GM12878 (cell line): ENCODE results near the gene ATP1A1.

Experiments used
- EZH2 ChIP-seq: IDR thresholded peaks from 2 replicates; pipeline ENCODE4 v1.6.1; 2012; ENCODE audit warnings: low read depth, mild to moderate bottlenecking, control low read depth, inconsistent platforms, low read length, borderline replicate concordance; ENCODE audit not compliant: control insufficient read depth
- GABPA ChIP-seq: IDR thresholded peaks from 2 replicates; pipeline ENCODE4 v1.6.1; 2014; ENCODE audit warnings: antibody characterized with exemption, low read depth, mild to moderate bottlenecking, inconsistent platforms
- JUND ChIP-seq: IDR thresholded peaks from 2 replicates; pipeline ENCODE4 v1.6.1; 2012; ENCODE audit warnings: low read depth, mild to moderate bottlenecking, low read length, improper control_type of control experiment, moderate library complexity
- POLR2A ChIP-seq: IDR thresholded peaks from 2 replicates; pipeline ENCODE4 v1.6.1; 2011; ENCODE audit warnings: low read depth, mild to moderate bottlenecking, low read length
- SMC3 ChIP-seq: IDR thresholded peaks from 2 replicates; pipeline ENCODE4 v1.6.1; 2011; ENCODE audit warnings: low read length, improper control_type of control experiment, borderline replicate concordance
- SP1 ChIP-seq: IDR thresholded peaks from one replicate; pipeline ENCODE4 v1.6.1; 2011; ENCODE audit warnings: low read depth, low read length
- TF ChIP-seq, protein P1 (sequence below), 3 experiments: IDR thresholded peaks in 2 of 3; conservative IDR thresholded peaks in 1 of 3; 2 replicates each; pipeline ENCODE4 v1.5.1; 2011; ENCODE audit warnings: low read depth in 3 of 3, low read length in 3 of 3, mild to moderate bottlenecking in 3 of 3, control low read depth in 2 of 3, moderate library complexity in 2 of 3, inconsistent platforms in 1 of 3, mixed read lengths in 1 of 3; ENCODE audit not compliant: control insufficient read depth in 2 of 3, insufficient read depth in 1 of 3; ENCODE audit errors: extremely low read depth in 1 of 3
- TF ChIP-seq, protein P2 (sequence below): fragments of 450-650 bp; IDR thresholded peaks from 2 replicates; pipeline ENCODE4 v1.6.1; 2017; ENCODE audit warnings: mild to moderate bottlenecking, moderate library complexity

DNA sequence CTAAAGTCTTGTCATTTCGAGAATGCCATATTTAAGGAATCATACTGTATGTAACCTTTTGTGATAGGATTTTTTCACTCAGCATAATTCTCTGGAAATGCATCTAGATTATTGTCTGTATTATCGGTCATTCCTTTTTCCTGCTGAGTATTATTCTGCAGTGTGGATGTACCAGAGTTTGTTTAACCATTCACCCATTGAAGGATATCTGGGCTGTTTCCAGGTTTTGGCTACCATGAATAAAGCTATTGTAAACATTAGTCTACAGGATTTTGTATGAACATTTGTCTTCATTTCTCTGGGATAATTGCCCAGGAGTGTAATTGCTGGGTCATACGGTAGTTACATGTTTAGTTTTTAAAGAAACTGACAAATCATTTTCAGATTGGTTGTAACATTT is 61.8 kb downstream of the ATP1A1 start:
- TF ChIP-seq, protein P1, sequence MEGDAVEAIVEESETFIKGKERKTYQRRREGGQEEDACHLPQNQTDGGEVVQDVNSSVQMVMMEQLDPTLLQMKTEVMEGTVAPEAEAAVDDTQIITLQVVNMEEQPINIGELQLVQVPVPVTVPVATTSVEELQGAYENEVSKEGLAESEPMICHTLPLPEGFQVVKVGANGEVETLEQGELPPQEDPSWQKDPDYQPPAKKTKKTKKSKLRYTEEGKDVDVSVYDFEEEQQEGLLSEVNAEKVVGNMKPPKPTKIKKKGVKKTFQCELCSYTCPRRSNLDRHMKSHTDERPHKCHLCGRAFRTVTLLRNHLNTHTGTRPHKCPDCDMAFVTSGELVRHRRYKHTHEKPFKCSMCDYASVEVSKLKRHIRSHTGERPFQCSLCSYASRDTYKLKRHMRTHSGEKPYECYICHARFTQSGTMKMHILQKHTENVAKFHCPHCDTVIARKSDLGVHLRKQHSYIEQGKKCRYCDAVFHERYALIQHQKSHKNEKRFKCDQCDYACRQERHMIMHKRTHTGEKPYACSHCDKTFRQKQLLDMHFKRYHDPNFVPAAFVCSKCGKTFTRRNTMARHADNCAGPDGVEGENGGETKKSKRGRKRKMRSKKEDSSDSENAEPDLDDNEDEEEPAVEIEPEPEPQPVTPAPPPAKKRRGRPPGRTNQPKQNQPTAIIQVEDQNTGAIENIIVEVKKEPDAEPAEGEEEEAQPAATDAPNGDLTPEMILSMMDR (IDR thresholded peaks at IDR 0.05 in 2 of 3, conservative IDR thresholded peaks at IDR 0.05 in 1 of 3; ENCODE audit: control insufficient read depth in 2 of 3, extremely low read depth in 1 of 3, insufficient read depth in 1 of 3, low read depth in 3 of 3, low read length in 3 of 3) = no peak
- TF ChIP-seq JUND = no peak
- no peak for TF ChIP-seq GABPA
- no peak for TF ChIP-seq EZH2
- no peak for TF ChIP-seq POLR2A
- no peak for TF ChIP-seq SP1
- no peak for TF ChIP-seq SMC3
- TF ChIP-seq, protein P2, sequence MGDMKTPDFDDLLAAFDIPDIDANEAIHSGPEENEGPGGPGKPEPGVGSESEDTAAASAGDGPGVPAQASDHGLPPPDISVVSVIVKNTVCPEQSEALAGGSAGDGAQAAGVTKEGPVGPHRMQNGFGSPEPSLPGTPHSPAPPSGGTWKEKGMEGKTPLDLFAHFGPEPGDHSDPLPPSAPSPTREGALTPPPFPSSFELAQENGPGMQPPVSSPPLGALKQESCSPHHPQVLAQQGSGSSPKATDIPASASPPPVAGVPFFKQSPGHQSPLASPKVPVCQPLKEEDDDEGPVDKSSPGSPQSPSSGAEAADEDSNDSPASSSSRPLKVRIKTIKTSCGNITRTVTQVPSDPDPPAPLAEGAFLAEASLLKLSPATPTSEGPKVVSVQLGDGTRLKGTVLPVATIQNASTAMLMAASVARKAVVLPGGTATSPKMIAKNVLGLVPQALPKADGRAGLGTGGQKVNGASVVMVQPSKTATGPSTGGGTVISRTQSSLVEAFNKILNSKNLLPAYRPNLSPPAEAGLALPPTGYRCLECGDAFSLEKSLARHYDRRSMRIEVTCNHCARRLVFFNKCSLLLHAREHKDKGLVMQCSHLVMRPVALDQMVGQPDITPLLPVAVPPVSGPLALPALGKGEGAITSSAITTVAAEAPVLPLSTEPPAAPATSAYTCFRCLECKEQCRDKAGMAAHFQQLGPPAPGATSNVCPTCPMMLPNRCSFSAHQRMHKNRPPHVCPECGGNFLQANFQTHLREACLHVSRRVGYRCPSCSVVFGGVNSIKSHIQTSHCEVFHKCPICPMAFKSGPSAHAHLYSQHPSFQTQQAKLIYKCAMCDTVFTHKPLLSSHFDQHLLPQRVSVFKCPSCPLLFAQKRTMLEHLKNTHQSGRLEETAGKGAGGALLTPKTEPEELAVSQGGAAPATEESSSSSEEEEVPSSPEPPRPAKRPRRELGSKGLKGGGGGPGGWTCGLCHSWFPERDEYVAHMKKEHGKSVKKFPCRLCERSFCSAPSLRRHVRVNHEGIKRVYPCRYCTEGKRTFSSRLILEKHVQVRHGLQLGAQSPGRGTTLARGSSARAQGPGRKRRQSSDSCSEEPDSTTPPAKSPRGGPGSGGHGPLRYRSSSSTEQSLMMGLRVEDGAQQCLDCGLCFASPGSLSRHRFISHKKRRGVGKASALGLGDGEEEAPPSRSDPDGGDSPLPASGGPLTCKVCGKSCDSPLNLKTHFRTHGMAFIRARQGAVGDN = no peak
